ENCODE results near the gene SBNO2. TPM values are rescaled to one million over a fixed set of nuclear protein-coding genes. Genes with fewer than 3 reads are reported as not detected.

SBNO2 gene
- total RNA-seq, 2 donors from 2014 or later = 55.4 to 182 TPM

DNA sequence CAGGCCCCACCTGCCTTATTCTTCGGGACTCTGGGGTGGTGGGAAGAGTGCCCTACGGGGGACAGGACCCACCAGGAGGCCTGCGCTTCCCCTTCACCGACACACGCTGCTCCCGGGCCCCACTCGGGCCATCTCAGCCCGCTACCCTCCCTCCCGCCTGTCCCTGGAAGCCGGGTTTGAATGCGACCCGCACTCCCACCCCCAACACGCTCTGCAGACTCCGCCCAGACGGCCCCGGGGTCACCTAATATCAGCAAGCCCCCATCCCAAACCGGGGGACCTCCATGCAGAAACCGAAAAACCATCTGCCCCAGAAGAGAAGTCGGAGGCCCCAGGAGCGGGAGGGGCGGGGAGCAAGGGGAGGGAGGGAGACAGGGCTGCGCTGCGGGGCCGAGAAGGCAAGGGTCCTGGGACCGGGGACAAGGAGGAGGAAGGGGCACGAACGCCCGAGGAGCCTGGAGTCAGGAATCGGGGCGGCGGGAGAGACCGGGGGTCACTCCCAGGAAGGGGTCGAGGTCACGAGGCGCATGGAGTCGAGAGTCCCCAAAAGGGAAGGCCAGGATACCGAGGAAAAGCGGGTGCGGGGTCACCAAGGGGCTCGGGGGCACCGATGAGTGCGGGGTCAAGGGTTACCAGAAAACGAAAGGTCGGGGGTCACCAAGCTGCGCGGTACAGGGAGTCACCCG, 766 bp downstream of the SBNO2 start:
- peak overlapping the region; percentile 96 for H3K4me3 ChIP-seq
- no peaks in the 10 kb centered on the region for H3K27me3 ChIP-seq (replicated peaks; ENCODE audit: insufficient read depth)
- no peaks in the 10 kb centered on the region for H3K36me3 ChIP-seq
- H3K27ac ChIP-seq = peak overlapping the region; percentile 85 to 94
- H3K4me1 ChIP-seq (ENCODE audit: control insufficient read depth in 1 of 2, low read depth in 2 of 2) = peaks cover 20 to 41% of the 10 kb centered on the region in 2 donors
- no peaks in the 10 kb centered on the region for H3K9me3 ChIP-seq
- no peak for ATAC-seq (ENCODE audit: insufficient number of reproducible peaks, low FRiP score, low read depth)
- TF ChIP-seq, protein P1, sequence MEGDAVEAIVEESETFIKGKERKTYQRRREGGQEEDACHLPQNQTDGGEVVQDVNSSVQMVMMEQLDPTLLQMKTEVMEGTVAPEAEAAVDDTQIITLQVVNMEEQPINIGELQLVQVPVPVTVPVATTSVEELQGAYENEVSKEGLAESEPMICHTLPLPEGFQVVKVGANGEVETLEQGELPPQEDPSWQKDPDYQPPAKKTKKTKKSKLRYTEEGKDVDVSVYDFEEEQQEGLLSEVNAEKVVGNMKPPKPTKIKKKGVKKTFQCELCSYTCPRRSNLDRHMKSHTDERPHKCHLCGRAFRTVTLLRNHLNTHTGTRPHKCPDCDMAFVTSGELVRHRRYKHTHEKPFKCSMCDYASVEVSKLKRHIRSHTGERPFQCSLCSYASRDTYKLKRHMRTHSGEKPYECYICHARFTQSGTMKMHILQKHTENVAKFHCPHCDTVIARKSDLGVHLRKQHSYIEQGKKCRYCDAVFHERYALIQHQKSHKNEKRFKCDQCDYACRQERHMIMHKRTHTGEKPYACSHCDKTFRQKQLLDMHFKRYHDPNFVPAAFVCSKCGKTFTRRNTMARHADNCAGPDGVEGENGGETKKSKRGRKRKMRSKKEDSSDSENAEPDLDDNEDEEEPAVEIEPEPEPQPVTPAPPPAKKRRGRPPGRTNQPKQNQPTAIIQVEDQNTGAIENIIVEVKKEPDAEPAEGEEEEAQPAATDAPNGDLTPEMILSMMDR (IDR thresholded peaks at IDR 0.05) = no peak
- no peak for DNase-seq (ENCODE audit: low spot score)

DNA sequence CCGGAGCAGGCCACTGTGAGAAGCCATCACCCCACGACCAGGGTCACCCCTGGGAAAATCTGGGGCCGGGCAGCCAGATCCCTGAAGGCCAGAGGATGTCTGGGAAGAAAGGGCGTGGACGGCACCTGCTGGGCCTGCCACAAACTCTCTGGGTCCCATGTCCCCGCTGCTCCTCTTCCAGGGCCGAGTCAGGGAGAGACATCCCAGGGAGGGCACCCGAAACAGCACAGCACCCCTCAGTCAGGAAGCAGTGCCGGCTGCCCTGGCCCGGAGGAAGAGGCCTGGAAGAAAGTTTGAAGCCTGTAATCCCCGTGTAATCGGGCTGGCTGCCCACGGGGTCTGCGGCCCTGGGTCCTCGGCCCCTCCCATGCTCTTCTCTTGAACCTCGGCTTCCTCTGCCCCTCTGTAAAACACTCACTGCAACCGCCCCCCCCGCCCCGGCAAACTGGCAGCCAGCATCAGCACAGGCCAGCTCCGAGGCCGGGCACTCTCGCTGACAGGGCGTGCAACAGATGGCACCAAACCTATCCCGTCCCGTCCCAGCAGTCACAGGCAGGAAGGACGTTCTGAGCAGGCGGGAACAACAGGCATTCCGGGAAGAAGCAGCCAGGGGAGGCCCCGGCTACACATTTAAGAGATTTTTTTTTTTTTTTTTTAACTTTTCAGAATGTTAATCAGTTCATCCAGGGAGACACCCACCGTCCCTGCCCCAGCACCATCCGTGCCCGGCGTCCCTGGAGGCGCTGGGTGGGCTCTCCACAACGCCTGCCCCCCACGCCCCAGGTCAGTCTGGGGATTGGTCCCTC, 1.5 kb downstream of the SBNO2 start:
- Histone ChIP-seq H3K27ac (peak overlapping the region; percentile 85 to 94), H3K9me3 (no peaks in the 10 kb centered on the region), H3K27me3 (replicated peaks; ENCODE audit: insufficient read depth) (no peaks in the 10 kb centered on the region), H3K4me1 (ENCODE audit: control insufficient read depth in 1 of 2, low read depth in 2 of 2) (peaks cover 20 to 36% of the 10 kb centered on the region in 2 donors), H3K4me3 (peak overlapping the region; percentile 96), H3K36me3 (no peaks in the 10 kb centered on the region)
- TF ChIP-seq, protein P1 (IDR thresholded peaks at IDR 0.05) = no peak
- no peak for DNase-seq (ENCODE audit: low spot score)
- no peak for ATAC-seq (ENCODE audit: insufficient number of reproducible peaks, low FRiP score, low read depth)

DNA sequence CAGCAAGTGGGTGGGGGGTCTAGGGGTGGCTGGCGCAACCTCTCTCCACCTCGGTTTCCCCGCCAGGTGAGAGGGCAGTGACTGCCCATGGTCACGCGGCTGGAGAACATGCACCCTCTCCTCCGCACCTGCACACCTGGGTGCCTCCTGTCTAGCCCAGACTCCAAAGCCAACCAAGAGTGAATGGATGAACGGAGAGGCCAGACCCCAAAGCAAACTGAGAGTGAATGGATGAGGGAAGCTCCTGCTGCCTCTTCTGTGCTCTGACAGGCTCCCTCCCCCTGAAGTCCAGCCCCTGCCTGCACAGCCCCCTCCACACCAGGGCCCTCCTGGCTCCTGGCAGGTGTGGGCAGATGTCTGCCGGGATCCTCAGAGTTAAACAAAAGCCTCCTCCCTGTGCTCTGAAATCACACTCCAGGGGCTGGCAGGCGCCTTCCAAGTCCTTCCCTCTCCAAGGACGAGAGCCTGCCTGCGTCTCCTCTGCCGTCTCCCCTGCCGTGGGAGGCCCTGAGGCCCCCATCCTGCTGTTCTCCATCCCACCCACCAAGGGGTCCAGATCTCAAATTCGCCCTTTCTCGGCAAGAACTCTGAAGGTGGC, 2.2 kb downstream of the SBNO2 start:
- no peaks in the 10 kb centered on the region for H3K9me3 ChIP-seq
- DNase-seq (ENCODE audit: low spot score) = no peak
- ATAC-seq (ENCODE audit: insufficient number of reproducible peaks, low FRiP score, low read depth) = no peak
- peaks cover 4% of the 10 kb centered on the region for H3K36me3 ChIP-seq
- H3K4me3 ChIP-seq = peak overlapping the region; percentile 96
- peak overlapping the region; percentile 63 to 94 for H3K27ac ChIP-seq
- H3K27me3 ChIP-seq (replicated peaks; ENCODE audit: insufficient read depth) = no peaks in the 10 kb centered on the region
- H3K4me1 ChIP-seq (ENCODE audit: control insufficient read depth in 1 of 2, low read depth in 2 of 2) = peaks cover 13 to 29% of the 10 kb centered on the region in 2 donors
- TF ChIP-seq, protein P1 (IDR thresholded peaks at IDR 0.05) = no peak

DNA sequence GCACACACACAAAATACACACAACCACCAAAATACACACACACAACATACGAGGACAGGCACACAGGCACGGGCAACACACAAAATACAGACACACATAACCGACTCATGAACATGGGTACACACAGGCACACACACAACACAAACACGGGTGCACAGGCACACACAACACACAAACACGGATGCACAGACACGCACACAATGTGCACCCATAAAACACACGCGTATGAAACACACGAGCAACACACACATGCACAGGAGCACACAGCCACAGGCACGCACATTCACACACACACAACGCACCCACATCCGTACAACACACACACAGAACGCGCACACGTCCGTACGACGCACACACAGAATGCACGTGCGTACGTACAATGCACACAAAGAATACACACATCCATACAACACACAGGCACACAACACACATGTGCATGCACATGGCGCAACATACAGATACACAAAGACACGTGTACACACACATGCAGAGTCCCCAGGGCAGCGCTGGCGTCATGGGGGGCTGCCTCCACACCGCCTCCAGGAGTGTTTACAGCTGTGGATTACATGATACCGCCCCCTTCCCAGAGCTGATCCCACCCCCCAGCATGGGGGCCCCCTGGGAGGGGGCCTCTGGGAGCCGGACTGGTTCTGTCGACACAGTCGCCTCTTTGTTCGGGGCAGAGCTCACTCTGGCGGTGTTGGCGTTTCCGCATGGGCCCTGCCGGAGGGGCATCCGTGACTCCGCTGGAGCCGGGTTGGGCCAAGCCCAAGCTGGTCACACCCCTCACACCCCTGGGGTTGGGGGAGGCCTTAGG, 2.9 kb downstream of the SBNO2 start:
- Histone ChIP-seq H3K9me3 (no peaks in the 10 kb centered on the region), H3K36me3 (peaks cover 6% of the 10 kb centered on the region), H3K4me1 (ENCODE audit: control insufficient read depth in 1 of 2, low read depth in 2 of 2) (peaks cover 12 to 27% of the 10 kb centered on the region in 2 donors), H3K27me3 (replicated peaks; ENCODE audit: insufficient read depth) (no peaks in the 10 kb centered on the region), H3K4me3 (no peak overlapping the region), H3K27ac (no peak overlapping the region)
- DNase-seq (ENCODE audit: low spot score) = no peak
- ATAC-seq (ENCODE audit: insufficient number of reproducible peaks, low FRiP score, low read depth) = no peak
- TF ChIP-seq, protein P1 (IDR thresholded peaks at IDR 0.05) = no peak
